HS-27A (cell line): Measurements from ENCODE around the gene ARHGEF39.

Experiments
- DNase-seq: peaks from one replicate; pipeline ENCODE4 v3.0.0-alpha.2; 2012; ENCODE audit warnings: low read depth, missing footprints

Gene ARHGEF39

GRCh38 chr9:35690614-35691333, 25.8 kb upstream of the ARHGEF39 start:
- no peak for DNase-seq

GRCh38 chr9:35690294-35690613, 25.3 kb upstream of the ARHGEF39 start:
- no peak for DNase-seq

GRCh38 chr9:35689542-35690293, 24.7 kb upstream of the ARHGEF39 start, which contains the start of gene TPM2:
Gene TPM2, minus strand, starts transcription at chr9:35689925. Its CDS starts 108 bp downstream, at chr9:35689817.
- DNase-seq = no peak

- peak; percentile 81 for DNase-seq
Measured at GRCh38 chr9:35688558-35689541, 23.9 kb upstream of the ARHGEF39 start.

- no peak for DNase-seq
Measured at GRCh38 chr9:35687972-35688557, 23.1 kb upstream of the ARHGEF39 start.

- no peak for DNase-seq
Measured at GRCh38 chr9:35687306-35687705, 22.3 kb upstream of the ARHGEF39 start.

GRCh38 chr9:35686222-35687203, 21.5 kb upstream of the ARHGEF39 start:
- DNase-seq = no peak

- DNase-seq = no peak
Measured at GRCh38 chr9:35685506-35685905, 20.5 kb upstream of the ARHGEF39 start.

- DNase-seq = no peak
Measured at GRCh38 chr9:35684921-35685320, 19.9 kb upstream of the ARHGEF39 start.

GRCh38 chr9:35683323-35683722, 18.3 kb upstream of the ARHGEF39 start:
- no peak for DNase-seq

- DNase-seq = no peak
Measured at GRCh38 chr9:35682520-35683315, 17.7 kb upstream of the ARHGEF39 start.

GRCh38 chr9:35682051-35682450, 17.1 kb upstream of the ARHGEF39 start:
- DNase-seq = no peak

GRCh38 chr9:35681341-35682002, 16.5 kb upstream of the ARHGEF39 start:
- DNase-seq = no peak

- DNase-seq = no peak
Measured at GRCh38 chr9:35680331-35681105, 15.5 kb upstream of the ARHGEF39 start.

- no peak for DNase-seq
Measured at GRCh38 chr9:35679766-35680330, 14.9 kb upstream of the ARHGEF39 start.

- DNase-seq = no peak
Measured at GRCh38 chr9:35679091-35679490, 14.1 kb upstream of the ARHGEF39 start.

GRCh38 chr9:35675732-35676392, 10.9 kb upstream of the ARHGEF39 start:
- DNase-seq = no peak

- no peak for DNase-seq
Measured at GRCh38 chr9:35675204-35675603, 10.2 kb upstream of the ARHGEF39 start.
